ENCODE data around the gene OR10V1. TPM values are rescaled to one million over a fixed set of nuclear protein-coding genes. Genes with fewer than 3 reads are reported as not detected.
A peak's percentile ranks its signal among the peaks of the same experiment; 100 is the strongest.

Gene OR10V1
- total and polyA plus RNA-seq, 9 of the 15 experiments (the other 6 are each of a cell fraction or from before 2014, with no cell fraction given), result not detected

DNA sequence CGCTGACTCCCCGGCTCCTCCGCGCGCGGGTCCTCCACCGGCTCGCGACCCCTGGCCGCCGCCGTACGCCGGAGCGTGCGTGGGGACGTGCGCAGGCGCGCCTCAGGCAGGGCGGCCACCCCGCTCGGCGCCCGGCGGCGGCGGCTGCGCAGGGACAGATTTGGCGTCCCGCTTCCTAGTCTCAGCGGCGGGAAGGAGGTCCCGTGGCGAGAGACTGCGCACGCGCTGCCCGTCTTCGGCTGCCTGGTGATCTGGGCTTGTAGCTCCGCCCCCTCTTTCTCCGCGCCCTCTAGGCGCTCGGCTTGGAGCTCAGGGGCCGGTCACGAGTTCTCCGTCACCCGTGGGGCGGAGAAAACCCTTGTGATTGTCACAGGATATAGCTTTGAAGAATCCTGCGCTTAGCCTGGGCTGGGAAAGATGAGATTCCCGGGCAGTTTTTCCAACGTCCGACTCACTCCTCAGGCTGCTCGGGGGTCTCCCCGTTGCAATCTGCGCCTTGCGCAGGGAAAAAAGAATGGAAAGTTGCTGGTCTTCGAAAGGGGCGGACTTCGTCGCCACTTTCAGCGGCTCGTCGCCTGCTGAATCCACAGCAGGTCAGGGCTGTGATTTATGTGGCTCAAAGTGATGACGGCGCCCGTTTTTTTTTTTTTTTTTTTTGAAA, 44.6 kb downstream of the OR10V1 start, which contains the start of gene PATL1 (continued):
- TF ChIP-seq, protein P1, sequence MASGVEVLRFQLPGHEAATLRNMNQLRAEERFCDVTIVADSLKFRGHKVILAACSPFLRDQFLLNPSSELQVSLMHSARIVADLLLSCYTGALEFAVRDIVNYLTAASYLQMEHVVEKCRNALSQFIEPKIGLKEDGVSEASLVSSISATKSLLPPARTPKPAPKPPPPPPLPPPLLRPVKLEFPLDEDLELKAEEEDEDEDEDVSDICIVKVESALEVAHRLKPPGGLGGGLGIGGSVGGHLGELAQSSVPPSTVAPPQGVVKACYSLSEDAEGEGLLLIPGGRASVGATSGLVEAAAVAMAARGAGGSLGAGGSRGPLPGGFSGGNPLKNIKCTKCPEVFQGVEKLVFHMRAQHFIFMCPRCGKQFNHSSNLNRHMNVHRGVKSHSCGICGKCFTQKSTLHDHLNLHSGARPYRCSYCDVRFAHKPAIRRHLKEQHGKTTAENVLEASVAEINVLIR (CRISPR knock-in tag; IDR thresholded peaks at IDR 0.05), result peak; percentile 62; the same call in 1 of the 2 replicates
- TF ChIP-seq HDAC1 (IDR thresholded peaks at IDR 0.05), result peak in 1 of 2 experiments; percentile 79; a peak in 1 of 4 replicates
- TF ChIP-seq NELFE (IDR thresholded peaks at IDR 0.05; ENCODE audit: insufficient read depth, insufficient read length), result no peak
- TF ChIP-seq LARP7 (IDR thresholded peaks at IDR 0.05), result no peak
- no peak for TF ChIP-seq TCFL5 (CRISPR knock-in tag; conservative IDR thresholded peaks at IDR 0.05)
- peak; percentile 96 for TF ChIP-seq TOE1 (IDR thresholded peaks at IDR 0.05; ENCODE audit: borderline replicate concordance)
- TF ChIP-seq TOE1 (CRISPR knock-in tag; IDR thresholded peaks at IDR 0.05; ENCODE audit: borderline replicate concordance, low read depth), result no peak
- TF ChIP-seq HMG20A (CRISPR knock-in tag; conservative IDR thresholded peaks at IDR 0.05), result no peak
- TF ChIP-seq, protein P2, sequence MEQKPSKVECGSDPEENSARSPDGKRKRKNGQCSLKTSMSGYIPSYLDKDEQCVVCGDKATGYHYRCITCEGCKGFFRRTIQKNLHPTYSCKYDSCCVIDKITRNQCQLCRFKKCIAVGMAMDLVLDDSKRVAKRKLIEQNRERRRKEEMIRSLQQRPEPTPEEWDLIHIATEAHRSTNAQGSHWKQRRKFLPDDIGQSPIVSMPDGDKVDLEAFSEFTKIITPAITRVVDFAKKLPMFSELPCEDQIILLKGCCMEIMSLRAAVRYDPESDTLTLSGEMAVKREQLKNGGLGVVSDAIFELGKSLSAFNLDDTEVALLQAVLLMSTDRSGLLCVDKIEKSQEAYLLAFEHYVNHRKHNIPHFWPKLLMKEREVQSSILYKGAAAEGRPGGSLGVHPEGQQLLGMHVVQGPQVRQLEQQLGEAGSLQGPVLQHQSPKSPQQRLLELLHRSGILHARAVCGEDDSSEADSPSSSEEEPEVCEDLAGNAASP (IDR thresholded peaks at IDR 0.05), result no peak
- no peak for TF ChIP-seq KLF13 (tag; IDR thresholded peaks at IDR 0.05; ENCODE audit: borderline replicate concordance, low read depth)
- TF ChIP-seq, protein P3, sequence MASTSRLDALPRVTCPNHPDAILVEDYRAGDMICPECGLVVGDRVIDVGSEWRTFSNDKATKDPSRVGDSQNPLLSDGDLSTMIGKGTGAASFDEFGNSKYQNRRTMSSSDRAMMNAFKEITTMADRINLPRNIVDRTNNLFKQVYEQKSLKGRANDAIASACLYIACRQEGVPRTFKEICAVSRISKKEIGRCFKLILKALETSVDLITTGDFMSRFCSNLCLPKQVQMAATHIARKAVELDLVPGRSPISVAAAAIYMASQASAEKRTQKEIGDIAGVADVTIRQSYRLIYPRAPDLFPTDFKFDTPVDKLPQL (IDR thresholded peaks at IDR 0.05; ENCODE audit: extremely low read depth, insufficient read length), result no peak
- TF ChIP-seq POLR3G (IDR thresholded peaks at IDR 0.05; ENCODE audit: extremely low read depth, insufficient read length, insufficient replicate concordance), result no peak
- no peak; the same call in 1 of the 2 replicates for TF ChIP-seq LEF1 (IDR thresholded peaks at IDR 0.05)
- TF ChIP-seq, protein P4, sequence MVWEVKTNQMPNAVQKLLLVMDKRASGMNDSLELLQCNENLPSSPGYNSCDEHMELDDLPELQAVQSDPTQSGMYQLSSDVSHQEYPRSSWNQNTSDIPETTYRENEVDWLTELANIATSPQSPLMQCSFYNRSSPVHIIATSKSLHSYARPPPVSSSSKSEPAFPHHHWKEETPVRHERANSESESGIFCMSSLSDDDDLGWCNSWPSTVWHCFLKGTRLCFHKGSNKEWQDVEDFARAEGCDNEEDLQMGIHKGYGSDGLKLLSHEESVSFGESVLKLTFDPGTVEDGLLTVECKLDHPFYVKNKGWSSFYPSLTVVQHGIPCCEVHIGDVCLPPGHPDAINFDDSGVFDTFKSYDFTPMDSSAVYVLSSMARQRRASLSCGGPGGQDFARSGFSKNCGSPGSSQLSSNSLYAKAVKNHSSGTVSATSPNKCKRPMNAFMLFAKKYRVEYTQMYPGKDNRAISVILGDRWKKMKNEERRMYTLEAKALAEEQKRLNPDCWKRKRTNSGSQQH (CRISPR knock-in tag; IDR thresholded peaks at IDR 0.05), result no peak
- TF ChIP-seq RHOXF2B (CRISPR knock-in tag; conservative IDR thresholded peaks at IDR 0.05), result no peak
- TF ChIP-seq NR2C1 (IDR thresholded peaks at IDR 0.05), result no peak
- no peak for TF ChIP-seq NR2C1 (tag; IDR thresholded peaks at IDR 0.05)
- no peak for TF ChIP-seq SRSF7 (optimal IDR thresholded peaks at IDR 0.05; ENCODE audit: low read depth, low read length)
- peak; percentile 65 for TF ChIP-seq SUPT5H (IDR thresholded peaks at IDR 0.05)
- TF ChIP-seq, protein P5, sequence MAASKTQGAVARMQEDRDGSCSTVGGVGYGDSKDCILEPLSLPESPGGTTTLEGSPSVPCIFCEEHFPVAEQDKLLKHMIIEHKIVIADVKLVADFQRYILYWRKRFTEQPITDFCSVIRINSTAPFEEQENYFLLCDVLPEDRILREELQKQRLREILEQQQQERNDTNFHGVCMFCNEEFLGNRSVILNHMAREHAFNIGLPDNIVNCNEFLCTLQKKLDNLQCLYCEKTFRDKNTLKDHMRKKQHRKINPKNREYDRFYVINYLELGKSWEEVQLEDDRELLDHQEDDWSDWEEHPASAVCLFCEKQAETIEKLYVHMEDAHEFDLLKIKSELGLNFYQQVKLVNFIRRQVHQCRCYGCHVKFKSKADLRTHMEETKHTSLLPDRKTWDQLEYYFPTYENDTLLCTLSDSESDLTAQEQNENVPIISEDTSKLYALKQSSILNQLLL (CRISPR knock-in tag; IDR thresholded peaks at IDR 0.05; ENCODE audit: borderline replicate concordance), result no peak
- no peak for TF ChIP-seq ZNF143 (CRISPR knock-in tag; IDR thresholded peaks at IDR 0.05)
- peak; percentile 85 for TF ChIP-seq POLR2G (IDR thresholded peaks at IDR 0.05; ENCODE audit: low read depth, low read length)
